ENCODE results near the gene MUC6.

GRCh38 chr11:1011320-1011698 lies 25.2 kb downstream of the MUC6 start:
- no peak for TF ChIP-seq CREB1 (IDR thresholded peaks at IDR 0.05; ENCODE audit: low read depth)
- no peak for TF ChIP-seq NFIC (IDR thresholded peaks at IDR 0.05)
- no peak for TF ChIP-seq EP300 (IDR thresholded peaks at IDR 0.05; ENCODE audit: borderline replicate concordance)
- no peak for TF ChIP-seq MAX (IDR thresholded peaks at IDR 0.05)

All from Ishikawa (cell line).